HCT116 (cell line): Measurements from ENCODE around the gene IL26. TPM values are rescaled to one million over a fixed set of nuclear protein-coding genes. Genes with fewer than 3 reads are reported as not detected.

Experiments
- ATAC-seq: fragments of 200-7000 bp; cut with Tn5 transposase; 2 replicates; pipeline ENCODE4 v1.9.1; 2020; ENCODE audit warnings: mild to moderate bottlenecking, moderate library complexity
- BruUV-seq: library from RNA; stranded (reverse); fragments of 400-500 nt; replicated peaks from 2 replicates; lab custom pipeline; 2021; lab: Mats Ljungman, UMichigan
- CTCF ChIA-PET: fragments of 300-600 bp; sonication (Branson Sonifier 250); formaldehyde crosslinking; loops from one replicate; lab custom pipeline; 2021; ENCODE audit warnings: antibody characterized with exemption; lab: Charles Lee
- POLR2A ChIA-PET: fragments of 300-600, 350-600 bp; sonication (Branson Sonifier 250); formaldehyde crosslinking; loops from one replicate; lab custom pipeline; 2021; ENCODE audit warnings: antibody characterized with exemption; lab: Charles Lee
- RAD21 ChIA-PET, 2 experiments: fragments of 300-600 bp; sonication (Branson Sonifier 250); formaldehyde crosslinking; loops; one replicate each; lab custom pipeline; 2023; ENCODE audit warnings: low total read pairs in 2 of 2; ENCODE audit not compliant: uncharacterized antibody in 2 of 2, unreplicated experiment in 2 of 2, low non-redundant PET in 1 of 2; lab: Charles Lee
- DNase-seq: peaks from one replicate; pipeline ENCODE4 v3.0.0-alpha.2; 2010; ENCODE audit warnings: low read depth, low spot score
- H2AFZ ChIP-seq: fragments of 200-600 bp; shearing (Covaris generic), sonication (generic); 2 replicates; pipeline ENCODE4 v1.6.1; 2017; ENCODE audit warnings: low read depth, mixed run types, mixed read lengths, antibody characterized with exemption, low read length; ENCODE audit not compliant: poor library complexity, severe bottlenecking
- H3K27ac ChIP-seq: 2 replicates; pipeline ENCODE4 v1.5.1; 2012; ENCODE audit warnings: low read depth, low read length
- H3K27me3 ChIP-seq: fragments of 200-600 bp; sonication (generic); 2 replicates; pipeline ENCODE4 v1.6.1; 2016; ENCODE audit warnings: mixed run types, low read length, mixed read lengths; ENCODE audit not compliant: insufficient read depth
- H3K36me3 ChIP-seq, 2 experiments: fragments of 200-500 bp in 1 of 2; fragments of 200-600 bp in 1 of 2; sonication (Bioruptor generic) in 1 of 2; sonication (generic) in 1 of 2; 2 replicates each; pipeline versions ENCODE4 v1.5.1 to v1.6.1; 2014 to 2016; ENCODE audit warnings: low read length in 2 of 2, inconsistent platforms in 1 of 2, mixed read lengths in 1 of 2, mixed run types in 1 of 2; ENCODE audit not compliant: insufficient read depth in 2 of 2, control insufficient read depth in 1 of 2
- H3K4me1 ChIP-seq, 2 experiments: fragments of 200-600 bp in 1 of 2; sonication (generic) in 1 of 2; 2 replicates each; pipeline versions ENCODE4 v1.5.1 to v1.6.1; 2012 to 2017; ENCODE audit warnings: low read length in 2 of 2, inconsistent platforms in 1 of 2, mild to moderate bottlenecking in 1 of 2, mixed read lengths in 1 of 2, mixed run types in 1 of 2, moderate library complexity in 1 of 2; ENCODE audit not compliant: insufficient read depth in 2 of 2, control insufficient read depth in 1 of 2
- H3K4me2 ChIP-seq: fragments of 200-600 bp; sonication (generic); 2 replicates; pipeline ENCODE4 v1.6.1; 2017; ENCODE audit warnings: mixed run types, low read length, mixed read lengths
- H3K4me3 ChIP-seq, 2 experiments: fragments of 200-600 bp in 1 of 2; sonication (generic) in 1 of 2; replicated peaks in 1 of 2; 2 replicates each; pipeline ENCODE4 v1.5.1; 2011 to 2016; ENCODE audit warnings: low read length in 2 of 2, control low read depth in 1 of 2, low read depth in 1 of 2, mild to moderate bottlenecking in 1 of 2, mixed read lengths in 1 of 2, mixed run types in 1 of 2
- H3K79me2 ChIP-seq: fragments of 200-600 bp; sonication (generic); 2 replicates; pipeline ENCODE4 v1.6.1; 2017; ENCODE audit warnings: mild to moderate bottlenecking, mixed run types, low read length, moderate library complexity, mixed read lengths; ENCODE audit not compliant: insufficient read depth
- H3K9ac ChIP-seq: fragments of 200-600 bp; sonication (generic); 2 replicates; pipeline ENCODE4 v1.6.1; 2016; ENCODE audit warnings: low read length, mixed read lengths
- H3K9me2 ChIP-seq: fragments of 200-600 bp; sonication (generic), shearing (Covaris generic); 2 replicates; pipeline ENCODE4 v1.6.1; 2017; ENCODE audit warnings: mixed run types, mild to moderate bottlenecking, moderate library complexity; ENCODE audit not compliant: insufficient read depth
- H3K9me3 ChIP-seq, 2 experiments: fragments of 200-500 bp in 1 of 2; fragments of 200-600 bp in 1 of 2; sonication (Bioruptor generic) in 1 of 2; sonication (generic) in 1 of 2; 2 replicates each; pipeline ENCODE4 v1.6.1; 2014 to 2017; ENCODE audit warnings: low read length in 2 of 2, mixed read lengths in 2 of 2, inconsistent platforms in 1 of 2, low read depth in 1 of 2, mild to moderate bottlenecking in 1 of 2, mixed run types in 1 of 2, moderate library complexity in 1 of 2; ENCODE audit not compliant: control insufficient read depth in 1 of 2, insufficient read depth in 1 of 2
- H4K20me1 ChIP-seq: fragments of 200-600 bp; sonication (generic), shearing (Covaris generic); 2 replicates; pipeline ENCODE4 v1.6.1; 2017; ENCODE audit warnings: mixed run types, mild to moderate bottlenecking, moderate library complexity; ENCODE audit not compliant: insufficient read depth
- CTCF ChIP-seq, 3 experiments: fragments of 200-600 bp in 1 of 3; sonication (generic) in 1 of 3; IDR thresholded peaks in 2 of 3; conservative IDR thresholded peaks in 1 of 3; 2 replicates each; pipeline ENCODE4 v1.5.1; 2012 to 2017; ENCODE audit warnings: low read depth in 2 of 3, low read length in 2 of 3, antibody characterized with exemption in 1 of 3, borderline replicate concordance in 1 of 3, control low read depth in 1 of 3, mild to moderate bottlenecking in 1 of 3, mixed read lengths in 1 of 3, mixed run types in 1 of 3, moderate library complexity in 1 of 3; ENCODE audit not compliant: insufficient read depth in 1 of 3
- EZH2 ChIP-seq: fragments of 200-600 bp; sonication (generic); IDR thresholded peaks from 2 replicates; pipeline ENCODE4 v1.6.1; 2017; ENCODE audit warnings: antibody characterized with exemption, mixed run types
- FOSL1 ChIP-seq: IDR thresholded peaks from 2 replicates; pipeline ENCODE4 v1.6.1; 2012; ENCODE audit warnings: low read depth
- SP1 ChIP-seq: IDR thresholded peaks from 2 replicates; pipeline ENCODE4 v1.6.1; 2012; ENCODE audit warnings: low read depth
- YY1 ChIP-seq: IDR thresholded peaks from 2 replicates; pipeline ENCODE4 v1.6.1; 2011; ENCODE audit warnings: low read length, low read depth, moderate library complexity, mild to moderate bottlenecking; ENCODE audit not compliant: insufficient replicate concordance; ENCODE audit errors: extremely low read depth
- ZNF274 ChIP-seq: fragments of 200-500 bp; sonication (Bioruptor generic); IDR thresholded peaks from 2 replicates; pipeline ENCODE4 v1.6.1; 2014; ENCODE audit warnings: mild to moderate bottlenecking, low read depth, low read length, inconsistent platforms
- intact Hi-C: fragments of 100-400 bp; cut with micrococcal nuclease; formaldehyde crosslinking; loops from 2 replicates; pipeline ENCODE4 v1.10.0; 2022
- total RNA-seq: library from RNA; stranded (reverse); gene quantifications from one replicate; pipeline ENCODE4 v1.2.1, GENCODE V29; 2021; ENCODE audit not compliant: unreplicated experiment
- TF ChIP-seq, protein P1 (sequence below): IDR thresholded peaks from 2 replicates; pipeline ENCODE4 v1.6.1; 2012
- TF ChIP-seq, protein P2 (sequence below): IDR thresholded peaks from 2 replicates; pipeline ENCODE4 v1.6.1; 2012; ENCODE audit warnings: low read depth

The IL26 gene
- total RNA-seq, 1 experiment from 2014 or later = not detected

GRCh38 chr12:68185598-68185997, 40.0 kb downstream of the IL26 start:
- POLR2A ChIA-PET = no interaction called here
- Histone ChIP-seq H3K27me3 (no peaks in the 10 kb centered on the region), H2AFZ (no peak overlapping the region), H3K9ac (no peak overlapping the region), H3K4me3 (no peak overlapping the region), H3K4me2 (no peak overlapping the region), H3K4me1 (peaks cover 3 to 18% of the 10 kb centered on the region in 2 experiments; a peak in 3 of 4 replicates), H3K9me3 (no peaks in the 10 kb centered on the region), H3K36me3 (no peaks in the 10 kb centered on the region), H3K9me2 (no peaks in the 10 kb centered on the region), H3K79me2 (no peaks in the 10 kb centered on the region), H3K27ac (no peak overlapping the region), H4K20me1 (no peaks in the 10 kb centered on the region)
- CTCF ChIA-PET = no interaction called here
- TF ChIP-seq FOSL1 = no peak
- TF ChIP-seq, protein P1, sequence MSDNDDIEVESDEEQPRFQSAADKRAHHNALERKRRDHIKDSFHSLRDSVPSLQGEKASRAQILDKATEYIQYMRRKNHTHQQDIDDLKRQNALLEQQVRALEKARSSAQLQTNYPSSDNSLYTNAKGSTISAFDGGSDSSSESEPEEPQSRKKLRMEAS = no peak
- no peak for TF ChIP-seq EZH2
- no peak for TF ChIP-seq YY1
- no peak for TF ChIP-seq SP1
- TF ChIP-seq CTCF (IDR thresholded peaks at IDR 0.05 in 2 of 3, conservative IDR thresholded peaks at IDR 0.05 in 1 of 3; ENCODE audit: borderline replicate concordance in 1 of 3, insufficient read depth in 1 of 3, low read depth in 2 of 3, low read length in 2 of 3) = no peak
- TF ChIP-seq, protein P2, sequence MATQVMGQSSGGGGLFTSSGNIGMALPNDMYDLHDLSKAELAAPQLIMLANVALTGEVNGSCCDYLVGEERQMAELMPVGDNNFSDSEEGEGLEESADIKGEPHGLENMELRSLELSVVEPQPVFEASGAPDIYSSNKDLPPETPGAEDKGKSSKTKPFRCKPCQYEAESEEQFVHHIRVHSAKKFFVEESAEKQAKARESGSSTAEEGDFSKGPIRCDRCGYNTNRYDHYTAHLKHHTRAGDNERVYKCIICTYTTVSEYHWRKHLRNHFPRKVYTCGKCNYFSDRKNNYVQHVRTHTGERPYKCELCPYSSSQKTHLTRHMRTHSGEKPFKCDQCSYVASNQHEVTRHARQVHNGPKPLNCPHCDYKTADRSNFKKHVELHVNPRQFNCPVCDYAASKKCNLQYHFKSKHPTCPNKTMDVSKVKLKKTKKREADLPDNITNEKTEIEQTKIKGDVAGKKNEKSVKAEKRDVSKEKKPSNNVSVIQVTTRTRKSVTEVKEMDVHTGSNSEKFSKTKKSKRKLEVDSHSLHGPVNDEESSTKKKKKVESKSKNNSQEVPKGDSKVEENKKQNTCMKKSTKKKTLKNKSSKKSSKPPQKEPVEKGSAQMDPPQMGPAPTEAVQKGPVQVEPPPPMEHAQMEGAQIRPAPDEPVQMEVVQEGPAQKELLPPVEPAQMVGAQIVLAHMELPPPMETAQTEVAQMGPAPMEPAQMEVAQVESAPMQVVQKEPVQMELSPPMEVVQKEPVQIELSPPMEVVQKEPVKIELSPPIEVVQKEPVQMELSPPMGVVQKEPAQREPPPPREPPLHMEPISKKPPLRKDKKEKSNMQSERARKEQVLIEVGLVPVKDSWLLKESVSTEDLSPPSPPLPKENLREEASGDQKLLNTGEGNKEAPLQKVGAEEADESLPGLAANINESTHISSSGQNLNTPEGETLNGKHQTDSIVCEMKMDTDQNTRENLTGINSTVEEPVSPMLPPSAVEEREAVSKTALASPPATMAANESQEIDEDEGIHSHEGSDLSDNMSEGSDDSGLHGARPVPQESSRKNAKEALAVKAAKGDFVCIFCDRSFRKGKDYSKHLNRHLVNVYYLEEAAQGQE = no peak
- no peak for TF ChIP-seq ZNF274
- no peak for DNase-seq
- no peak for ATAC-seq
- intact Hi-C loops = no loop called here
- no TSS peak for BruUV-seq
- RAD21 ChIA-PET = no interaction called here
